HCT116 (cell line): ENCODE results near the gene NOX1. TPM values are rescaled to one million over a fixed set of nuclear protein-coding genes. Genes with fewer than 3 reads are reported as not detected.

ENCODE experiments used
- ATAC-seq: fragments of 200-7000 bp; cut with Tn5 transposase; 2 replicates; pipeline ENCODE4 v1.9.1; 2020; ENCODE audit warnings: mild to moderate bottlenecking, moderate library complexity
- BruUV-seq: library from RNA; stranded (reverse); fragments of 400-500 nt; replicated peaks from 2 replicates; lab custom pipeline; 2021; lab: Mats Ljungman, UMichigan
- CTCF ChIA-PET: fragments of 300-600 bp; sonication (Branson Sonifier 250); formaldehyde crosslinking; loops from one replicate; lab custom pipeline; 2021; ENCODE audit warnings: antibody characterized with exemption; lab: Charles Lee
- POLR2A ChIA-PET: fragments of 300-600, 350-600 bp; sonication (Branson Sonifier 250); formaldehyde crosslinking; loops from one replicate; lab custom pipeline; 2021; ENCODE audit warnings: antibody characterized with exemption; lab: Charles Lee
- RAD21 ChIA-PET, 2 experiments: fragments of 300-600 bp; sonication (Branson Sonifier 250); formaldehyde crosslinking; loops; one replicate each; lab custom pipeline; 2023; ENCODE audit warnings: low total read pairs in 2 of 2; ENCODE audit not compliant: uncharacterized antibody in 2 of 2, unreplicated experiment in 2 of 2, low non-redundant PET in 1 of 2; lab: Charles Lee
- DNase-seq: peaks from one replicate; pipeline ENCODE4 v3.0.0-alpha.2; 2010; ENCODE audit warnings: low read depth, low spot score
- H2AFZ ChIP-seq: fragments of 200-600 bp; shearing (Covaris generic), sonication (generic); 2 replicates; pipeline ENCODE4 v1.6.1; 2017; ENCODE audit warnings: low read depth, mixed run types, mixed read lengths, antibody characterized with exemption, low read length; ENCODE audit not compliant: poor library complexity, severe bottlenecking
- H3K27ac ChIP-seq: 2 replicates; pipeline ENCODE4 v1.5.1; 2012; ENCODE audit warnings: low read depth, low read length
- H3K27me3 ChIP-seq: fragments of 200-600 bp; sonication (generic); 2 replicates; pipeline ENCODE4 v1.6.1; 2016; ENCODE audit warnings: mixed run types, low read length, mixed read lengths; ENCODE audit not compliant: insufficient read depth
- H3K36me3 ChIP-seq, 2 experiments: fragments of 200-500 bp in 1 of 2; fragments of 200-600 bp in 1 of 2; sonication (Bioruptor generic) in 1 of 2; sonication (generic) in 1 of 2; 2 replicates each; pipeline versions ENCODE4 v1.5.1 to v1.6.1; 2014 to 2016; ENCODE audit warnings: low read length in 2 of 2, inconsistent platforms in 1 of 2, mixed read lengths in 1 of 2, mixed run types in 1 of 2; ENCODE audit not compliant: insufficient read depth in 2 of 2, control insufficient read depth in 1 of 2
- H3K4me1 ChIP-seq, 2 experiments: fragments of 200-600 bp in 1 of 2; sonication (generic) in 1 of 2; 2 replicates each; pipeline versions ENCODE4 v1.5.1 to v1.6.1; 2012 to 2017; ENCODE audit warnings: low read length in 2 of 2, inconsistent platforms in 1 of 2, mild to moderate bottlenecking in 1 of 2, mixed read lengths in 1 of 2, mixed run types in 1 of 2, moderate library complexity in 1 of 2; ENCODE audit not compliant: insufficient read depth in 2 of 2, control insufficient read depth in 1 of 2
- H3K4me2 ChIP-seq: fragments of 200-600 bp; sonication (generic); 2 replicates; pipeline ENCODE4 v1.6.1; 2017; ENCODE audit warnings: mixed run types, low read length, mixed read lengths
- H3K4me3 ChIP-seq, 2 experiments: fragments of 200-600 bp in 1 of 2; sonication (generic) in 1 of 2; replicated peaks in 1 of 2; 2 replicates each; pipeline ENCODE4 v1.5.1; 2011 to 2016; ENCODE audit warnings: low read length in 2 of 2, control low read depth in 1 of 2, low read depth in 1 of 2, mild to moderate bottlenecking in 1 of 2, mixed read lengths in 1 of 2, mixed run types in 1 of 2
- H3K79me2 ChIP-seq: fragments of 200-600 bp; sonication (generic); 2 replicates; pipeline ENCODE4 v1.6.1; 2017; ENCODE audit warnings: mild to moderate bottlenecking, mixed run types, low read length, moderate library complexity, mixed read lengths; ENCODE audit not compliant: insufficient read depth
- H3K9ac ChIP-seq: fragments of 200-600 bp; sonication (generic); 2 replicates; pipeline ENCODE4 v1.6.1; 2016; ENCODE audit warnings: low read length, mixed read lengths
- H3K9me2 ChIP-seq: fragments of 200-600 bp; sonication (generic), shearing (Covaris generic); 2 replicates; pipeline ENCODE4 v1.6.1; 2017; ENCODE audit warnings: mixed run types, mild to moderate bottlenecking, moderate library complexity; ENCODE audit not compliant: insufficient read depth
- H3K9me3 ChIP-seq, 2 experiments: fragments of 200-500 bp in 1 of 2; fragments of 200-600 bp in 1 of 2; sonication (Bioruptor generic) in 1 of 2; sonication (generic) in 1 of 2; 2 replicates each; pipeline ENCODE4 v1.6.1; 2014 to 2017; ENCODE audit warnings: low read length in 2 of 2, mixed read lengths in 2 of 2, inconsistent platforms in 1 of 2, low read depth in 1 of 2, mild to moderate bottlenecking in 1 of 2, mixed run types in 1 of 2, moderate library complexity in 1 of 2; ENCODE audit not compliant: control insufficient read depth in 1 of 2, insufficient read depth in 1 of 2
- H4K20me1 ChIP-seq: fragments of 200-600 bp; sonication (generic), shearing (Covaris generic); 2 replicates; pipeline ENCODE4 v1.6.1; 2017; ENCODE audit warnings: mixed run types, mild to moderate bottlenecking, moderate library complexity; ENCODE audit not compliant: insufficient read depth
- ATF3 ChIP-seq: IDR thresholded peaks from 2 replicates; pipeline ENCODE4 v1.6.1; 2012
- CEBPB ChIP-seq: IDR thresholded peaks from 2 replicates; pipeline ENCODE4 v1.6.1; 2012; ENCODE audit warnings: low read depth
- CTCF ChIP-seq, 3 experiments: fragments of 200-600 bp in 1 of 3; sonication (generic) in 1 of 3; IDR thresholded peaks in 2 of 3; conservative IDR thresholded peaks in 1 of 3; 2 replicates each; pipeline ENCODE4 v1.5.1; 2012 to 2017; ENCODE audit warnings: low read depth in 2 of 3, low read length in 2 of 3, antibody characterized with exemption in 1 of 3, borderline replicate concordance in 1 of 3, control low read depth in 1 of 3, mild to moderate bottlenecking in 1 of 3, mixed read lengths in 1 of 3, mixed run types in 1 of 3, moderate library complexity in 1 of 3; ENCODE audit not compliant: insufficient read depth in 1 of 3
- EGR1 ChIP-seq: IDR thresholded peaks from 2 replicates; pipeline ENCODE4 v1.6.1; 2012; ENCODE audit warnings: low read depth
- FOSL1 ChIP-seq: IDR thresholded peaks from 2 replicates; pipeline ENCODE4 v1.6.1; 2012; ENCODE audit warnings: low read depth
- MAX ChIP-seq: IDR thresholded peaks from 2 replicates; pipeline ENCODE4 v1.6.1; 2012
- POLR2A ChIP-seq: IDR thresholded peaks from 2 replicates; pipeline ENCODE4 v1.7.0; 2011; ENCODE audit warnings: borderline replicate concordance; ENCODE audit not compliant: insufficient read depth, insufficient read length; ENCODE audit errors: extremely low read depth
- POLR2AphosphoS5 ChIP-seq: IDR thresholded peaks from 2 replicates; pipeline ENCODE4 v1.6.1; 2011; ENCODE audit warnings: mild to moderate bottlenecking, low read depth, low read length, moderate library complexity
- RAD21 ChIP-seq: IDR thresholded peaks from 2 replicates; pipeline ENCODE4 v1.6.1; 2012; ENCODE audit warnings: low read depth, mild to moderate bottlenecking
- SIN3A ChIP-seq: IDR thresholded peaks from 2 replicates; pipeline ENCODE4 v1.6.1; 2012; ENCODE audit warnings: low read depth
- SP1 ChIP-seq: IDR thresholded peaks from 2 replicates; pipeline ENCODE4 v1.6.1; 2012; ENCODE audit warnings: low read depth
- TCF7L2 ChIP-seq: IDR thresholded peaks from 2 replicates; pipeline ENCODE4 v1.7.0; 2011; ENCODE audit warnings: borderline replicate concordance, inconsistent platforms; ENCODE audit not compliant: insufficient read depth, insufficient read length; ENCODE audit errors: extremely low read depth
- ZFX ChIP-seq: fragments of 450-650 bp; IDR thresholded peaks from 2 replicates; pipeline ENCODE4 v1.6.1; 2017
- ZNF274 ChIP-seq: fragments of 200-500 bp; sonication (Bioruptor generic); IDR thresholded peaks from 2 replicates; pipeline ENCODE4 v1.6.1; 2014; ENCODE audit warnings: mild to moderate bottlenecking, low read depth, low read length, inconsistent platforms
- intact Hi-C: fragments of 100-400 bp; cut with micrococcal nuclease; formaldehyde crosslinking; loops from 2 replicates; pipeline ENCODE4 v1.10.0; 2022
- total RNA-seq: library from RNA; stranded (reverse); gene quantifications from one replicate; pipeline ENCODE4 v1.2.1, GENCODE V29; 2021; ENCODE audit not compliant: unreplicated experiment

Gene NOX1
- total RNA-seq, 1 experiment from 2014 or later = not detected

- TF ChIP-seq ZNF274 (no peak), SIN3A (0 out of 2 replicates have a peak, but pooled peaks have one; percentile 8), RAD21 (no peak), ATF3 (no peak)
Measured at GRCh38 chrX:100819837-100820666, 54.1 kb downstream of the NOX1 start, which contains the start of gene CSTF2 (continued).

GRCh38 chrX:100819534-100819836 lies 54.7 kb downstream of the NOX1 start:
- Histone ChIP-seq H3K9me3 (no peaks in the 10 kb centered on the region), H2AFZ (peak overlapping the region; percentile 68), H4K20me1 (no peaks in the 10 kb centered on the region), H3K4me2 (peak overlapping the region; percentile 85), H3K79me2 (peaks cover 19% of the 10 kb centered on the region), H3K36me3 (peaks cover 9 to 15% of the 10 kb centered on the region in 2 experiments), H3K9ac (peak overlapping the region; percentile 78), H3K9me2 (no peaks in the 10 kb centered on the region), H3K27me3 (no peaks in the 10 kb centered on the region), H3K4me1 (peaks cover 0 to 10% of the 10 kb centered on the region in 2 experiments; a peak in 3 of 4 replicates), H3K27ac (peak overlapping the region; percentile 47), H3K4me3 (peak overlapping the region; percentile 83 to 88)
- ChIA-PET RAD21 (no interaction called here), CTCF (no interaction called here), POLR2A (no interaction called here)
- intact Hi-C loops = no loop called here
- no TSS peak for BruUV-seq
- TF ChIP-seq ZFX = no peak
- no peak for TF ChIP-seq EGR1
- no peak for TF ChIP-seq CTCF (IDR thresholded peaks at IDR 0.05 in 2 of 3, conservative IDR thresholded peaks at IDR 0.05 in 1 of 3; ENCODE audit: borderline replicate concordance in 1 of 3, insufficient read depth in 1 of 3, low read depth in 2 of 3, low read length in 2 of 3)
- TF ChIP-seq SP1 = no peak
- no peak for TF ChIP-seq POLR2AphosphoS5
- no peak for TF ChIP-seq ZNF274
- TF ChIP-seq MAX = no peak
- no peak for TF ChIP-seq CEBPB
- TF ChIP-seq SIN3A = no peak
- no peak for TF ChIP-seq FOSL1
- TF ChIP-seq POLR2A = no peak
- TF ChIP-seq ATF3 = no peak
- no peak for TF ChIP-seq TCF7L2
- ATAC-seq (peak; percentile 18), DNase-seq (no peak)
